ENCODE results near the gene DKK3. TPM values are rescaled to one million over a fixed set of nuclear protein-coding genes. Genes with fewer than 3 reads are reported as not detected.

DKK3 gene
- total RNA-seq, 1 donor from 2014 or later, result 307 TPM

DNA sequence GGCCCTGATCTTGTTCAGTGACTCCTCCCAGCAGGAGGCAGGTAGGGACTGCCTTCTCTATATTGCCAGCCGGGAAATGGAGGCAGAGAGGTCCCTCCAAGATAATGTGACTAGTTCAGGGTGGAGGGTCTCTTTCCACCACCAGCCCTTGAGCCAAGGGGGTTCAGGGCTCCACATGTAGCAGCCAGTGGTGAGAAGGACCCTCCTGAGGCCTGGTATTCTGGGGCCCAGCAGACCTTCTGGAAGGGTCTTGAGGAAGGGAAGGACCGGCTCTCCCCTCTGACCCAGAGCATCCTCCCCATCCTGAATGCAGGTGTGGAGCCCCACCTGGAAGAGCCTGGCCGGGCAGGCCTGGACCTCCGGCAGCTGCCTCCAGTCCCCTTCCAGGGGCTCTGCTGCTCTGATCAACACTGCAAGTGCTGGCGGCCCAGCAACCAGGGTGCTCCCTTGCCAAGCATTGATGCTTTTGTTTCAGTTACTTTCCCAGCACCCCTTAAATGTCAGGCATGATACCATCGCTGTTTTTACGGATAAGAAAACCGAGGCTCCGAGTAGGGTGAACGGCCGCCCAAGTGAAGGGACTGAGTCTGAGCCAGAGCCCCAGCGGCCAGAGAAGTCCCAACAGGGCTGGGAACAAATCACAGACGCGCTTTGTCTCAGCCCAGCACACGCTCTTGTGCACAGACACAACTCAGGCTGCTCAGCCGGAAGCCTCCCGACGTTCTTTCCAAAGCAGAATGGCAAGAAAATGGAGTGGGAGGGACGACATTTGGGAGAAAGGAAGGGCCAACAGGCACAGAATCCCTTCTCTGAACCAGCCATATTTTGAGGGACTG, 38.8 kb downstream of the DKK3 start:
- Mint-ChIP-seq H3K27ac (ENCODE audit: unreplicated experiment) (no peak overlapping the region), H3K27me3 (ENCODE audit: low read depth, unreplicated experiment) (no peaks in the 10 kb centered on the region), H3K4me3 (ENCODE audit: unreplicated experiment) (no peak overlapping the region), H3K4me1 (ENCODE audit: low read depth, unreplicated experiment) (peaks cover 24% of the 10 kb centered on the region), H3K9me3 (ENCODE audit: unreplicated experiment) (no peaks in the 10 kb centered on the region), H3K36me3 (ENCODE audit: low read depth, unreplicated experiment) (peaks cover 35% of the 10 kb centered on the region)
- no peak overlapping the region for H3K27ac ChIP-seq (ENCODE audit: low read depth, low read length)
- H3K4me3 ChIP-seq (ENCODE audit: insufficient read depth, low read depth, low read length), result no peak overlapping the region
- H3K4me1 ChIP-seq (ENCODE audit: insufficient read depth, low read length), result peaks cover 34% of the 10 kb centered on the region
- FAIRE-seq, result no peak
- no peak overlapping the region for H3K9ac ChIP-seq (ENCODE audit: low read length)
- H3K27me3 ChIP-seq (ENCODE audit: insufficient read depth, low read length), result no peaks in the 10 kb centered on the region
- H2AFZ ChIP-seq (ENCODE audit: low read depth, low read length), result no peak overlapping the region
- TF ChIP-seq, protein P1, sequence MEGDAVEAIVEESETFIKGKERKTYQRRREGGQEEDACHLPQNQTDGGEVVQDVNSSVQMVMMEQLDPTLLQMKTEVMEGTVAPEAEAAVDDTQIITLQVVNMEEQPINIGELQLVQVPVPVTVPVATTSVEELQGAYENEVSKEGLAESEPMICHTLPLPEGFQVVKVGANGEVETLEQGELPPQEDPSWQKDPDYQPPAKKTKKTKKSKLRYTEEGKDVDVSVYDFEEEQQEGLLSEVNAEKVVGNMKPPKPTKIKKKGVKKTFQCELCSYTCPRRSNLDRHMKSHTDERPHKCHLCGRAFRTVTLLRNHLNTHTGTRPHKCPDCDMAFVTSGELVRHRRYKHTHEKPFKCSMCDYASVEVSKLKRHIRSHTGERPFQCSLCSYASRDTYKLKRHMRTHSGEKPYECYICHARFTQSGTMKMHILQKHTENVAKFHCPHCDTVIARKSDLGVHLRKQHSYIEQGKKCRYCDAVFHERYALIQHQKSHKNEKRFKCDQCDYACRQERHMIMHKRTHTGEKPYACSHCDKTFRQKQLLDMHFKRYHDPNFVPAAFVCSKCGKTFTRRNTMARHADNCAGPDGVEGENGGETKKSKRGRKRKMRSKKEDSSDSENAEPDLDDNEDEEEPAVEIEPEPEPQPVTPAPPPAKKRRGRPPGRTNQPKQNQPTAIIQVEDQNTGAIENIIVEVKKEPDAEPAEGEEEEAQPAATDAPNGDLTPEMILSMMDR (IDR thresholded peaks at IDR 0.05; ENCODE audit: insufficient read depth, low read depth, low read length), result no peak
- TF ChIP-seq EZH2 (IDR thresholded peaks at IDR 0.05; ENCODE audit: insufficient read depth, low read length), result no peak
- no peaks in the 10 kb centered on the region for H4K20me1 ChIP-seq (ENCODE audit: insufficient read depth, low read length)
- H3K4me2 ChIP-seq (ENCODE audit: low read length), result no peak overlapping the region
- H3K36me3 ChIP-seq (ENCODE audit: insufficient read depth, low read length), result no peaks in the 10 kb centered on the region
- no peaks in the 10 kb centered on the region for H3K9me3 ChIP-seq (ENCODE audit: insufficient read depth, low read depth, low read length)
- no peak for DNase-seq (ENCODE audit: low read depth)
- H3K79me2 ChIP-seq (ENCODE audit: insufficient read depth, low read length), result peaks cover 18% of the 10 kb centered on the region

- no peak for DNase-seq (ENCODE audit: low read depth)
- no peak for FAIRE-seq
Observed at GRCh38 chr11:11968511-11969280, 39.7 kb downstream of the DKK3 start.

More at GRCh38 chr11:11968511-11969280, 39.7 kb downstream of the DKK3 start:
- peaks cover 21% of the 10 kb centered on the region for H3K4me1 Mint-ChIP-seq (ENCODE audit: low read depth, unreplicated experiment)
- no peaks in the 10 kb centered on the region for H3K27me3 ChIP-seq (ENCODE audit: insufficient read depth, low read length)
- no peak overlapping the region for H3K4me3 Mint-ChIP-seq (ENCODE audit: unreplicated experiment)
- no peak overlapping the region for H3K27ac Mint-ChIP-seq (ENCODE audit: unreplicated experiment)
- H3K4me1 ChIP-seq (ENCODE audit: insufficient read depth, low read length), result peaks cover 26% of the 10 kb centered on the region
- peaks cover 6% of the 10 kb centered on the region for H3K36me3 ChIP-seq (ENCODE audit: insufficient read depth, low read length)
- no peak overlapping the region for H2AFZ ChIP-seq (ENCODE audit: low read depth, low read length)
- peaks cover 36% of the 10 kb centered on the region for H3K36me3 Mint-ChIP-seq (ENCODE audit: low read depth, unreplicated experiment)
- H3K9ac ChIP-seq (ENCODE audit: low read length), result peak overlapping the region; percentile 38
- no peaks in the 10 kb centered on the region for H3K9me3 ChIP-seq (ENCODE audit: insufficient read depth, low read depth, low read length)
- H3K9me3 Mint-ChIP-seq (ENCODE audit: unreplicated experiment), result no peaks in the 10 kb centered on the region
- H3K27me3 Mint-ChIP-seq (ENCODE audit: low read depth, unreplicated experiment), result no peaks in the 10 kb centered on the region
- no peak overlapping the region for H3K4me3 ChIP-seq (ENCODE audit: insufficient read depth, low read depth, low read length)
- H3K27ac ChIP-seq (ENCODE audit: low read depth, low read length), result no peak overlapping the region
- H4K20me1 ChIP-seq (ENCODE audit: insufficient read depth, low read length), result no peaks in the 10 kb centered on the region
- H3K4me2 ChIP-seq (ENCODE audit: low read length), result no peak overlapping the region
- peaks cover 18% of the 10 kb centered on the region for H3K79me2 ChIP-seq (ENCODE audit: insufficient read depth, low read length)
- no peak for TF ChIP-seq EZH2 (IDR thresholded peaks at IDR 0.05; ENCODE audit: insufficient read depth, low read length)
- TF ChIP-seq, protein P1 (IDR thresholded peaks at IDR 0.05; ENCODE audit: insufficient read depth, low read depth, low read length), result no peak
